ENCODE data around the gene NFAM1.

The NFAM1 gene

DNA sequence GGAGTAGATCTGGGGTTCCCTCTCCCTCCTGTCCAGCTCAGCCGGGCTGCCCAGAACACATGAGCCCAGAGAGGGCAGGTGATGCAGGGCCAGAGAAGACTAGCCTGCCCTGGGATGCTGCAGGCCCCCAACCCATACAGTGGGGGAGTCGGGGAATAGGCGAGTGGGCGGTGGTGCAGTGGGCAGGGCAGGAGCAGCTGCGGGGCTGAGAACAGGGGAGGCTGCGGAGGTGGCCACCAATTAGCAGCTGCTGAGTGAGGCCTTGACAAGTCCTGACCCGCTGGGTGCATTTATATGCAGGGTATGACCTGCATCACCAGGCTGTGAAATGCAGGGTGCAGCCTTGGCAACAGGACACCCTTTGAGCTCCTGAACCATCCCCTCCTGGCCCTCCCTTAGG lies 43.1 kb downstream of the NFAM1 start:
- no peak overlapping the region for H3K4me3 ChIP-seq (ENCODE audit: low read depth in 1 of 2, low read length in 2 of 2)
- no peaks in the 10 kb centered on the region for H3K36me3 ChIP-seq (ENCODE audit: control insufficient read depth in 1 of 2, insufficient read depth in 2 of 2, low read length in 2 of 2)
- no peaks in the 10 kb centered on the region for H3K27me3 ChIP-seq (ENCODE audit: low read depth, low read length)
- no peak overlapping the region for H3K27ac ChIP-seq (ENCODE audit: low read length)
- no peaks in the 10 kb centered on the region for H3K9me3 ChIP-seq (ENCODE audit: control insufficient read depth in 1 of 2, low read length in 2 of 2)
- H3K4me1 ChIP-seq (ENCODE audit: control insufficient read depth in 1 of 2, insufficient read depth in 2 of 2, low read length in 2 of 2): no peaks in the 10 kb centered on the region

DNA sequence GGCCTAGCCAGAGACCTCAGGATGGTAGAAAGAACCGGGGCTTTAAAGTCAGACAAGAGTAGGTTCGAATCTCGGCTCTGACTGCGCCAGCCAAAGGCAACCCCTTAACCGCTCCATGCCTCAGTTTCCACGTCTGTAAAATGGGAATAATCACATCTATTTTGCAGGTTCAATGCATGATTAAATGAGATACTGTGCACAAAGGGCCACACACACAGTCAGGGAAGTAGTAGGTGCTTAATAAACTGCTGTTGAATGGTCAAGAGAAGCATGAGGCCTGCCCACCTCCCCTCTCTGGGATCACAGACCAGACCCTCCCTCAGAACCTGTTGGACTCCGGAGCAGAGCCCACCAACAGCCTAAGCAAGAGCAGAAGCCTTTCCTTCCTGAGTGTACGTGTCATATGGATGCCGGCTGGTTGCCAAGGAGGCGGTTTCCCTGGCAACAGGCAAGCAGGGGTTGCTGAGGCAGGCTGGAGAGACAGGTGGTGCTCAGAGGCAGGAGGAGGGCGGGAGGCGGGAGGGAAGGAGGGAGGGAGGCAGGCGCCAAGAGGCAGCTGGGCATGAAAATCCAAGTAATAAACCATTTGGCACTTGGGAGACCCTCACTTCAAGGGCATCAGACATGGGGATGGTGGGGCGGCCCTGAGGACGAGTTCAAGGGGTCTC lies 43.9 kb downstream of the NFAM1 start:
- Histone ChIP-seq H3K27me3 (ENCODE audit: low read depth, low read length) (no peaks in the 10 kb centered on the region), H3K4me1 (ENCODE audit: control insufficient read depth in 1 of 2, insufficient read depth in 2 of 2, low read length in 2 of 2) (no peaks in the 10 kb centered on the region), H3K4me3 (ENCODE audit: low read depth in 1 of 2, low read length in 2 of 2) (no peak overlapping the region), H3K36me3 (ENCODE audit: control insufficient read depth in 1 of 2, insufficient read depth in 2 of 2, low read length in 2 of 2) (no peaks in the 10 kb centered on the region), H3K27ac (ENCODE audit: low read length) (no peak overlapping the region), H3K9me3 (ENCODE audit: control insufficient read depth in 1 of 2, low read length in 2 of 2) (no peaks in the 10 kb centered on the region)

DNA sequence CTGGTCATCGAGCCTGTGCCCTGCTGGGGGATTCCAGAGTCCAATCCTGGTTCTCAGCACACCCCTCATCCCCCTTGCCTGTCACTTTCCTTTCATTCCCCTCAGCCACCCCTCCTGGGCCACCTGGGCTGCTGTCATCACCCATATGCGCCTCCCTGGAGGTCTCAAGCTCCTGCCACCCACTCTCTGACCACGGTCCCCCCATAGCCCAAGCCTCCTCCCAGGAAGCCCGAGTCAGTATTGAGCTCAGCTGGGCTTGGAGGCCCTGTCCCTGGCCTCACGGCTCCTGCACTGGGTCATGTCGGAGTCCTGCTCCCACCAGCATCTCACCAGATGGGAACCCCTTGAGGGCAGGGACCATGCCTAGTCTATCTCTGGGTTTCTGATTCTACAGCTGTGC lies 44.6 kb downstream of the NFAM1 start:
- Histone ChIP-seq H3K27me3 (ENCODE audit: low read depth, low read length) (no peaks in the 10 kb centered on the region), H3K36me3 (ENCODE audit: control insufficient read depth in 1 of 2, insufficient read depth in 2 of 2, low read length in 2 of 2) (no peaks in the 10 kb centered on the region), H3K4me1 (ENCODE audit: control insufficient read depth in 1 of 2, insufficient read depth in 2 of 2, low read length in 2 of 2) (no peaks in the 10 kb centered on the region), H3K4me3 (ENCODE audit: low read depth in 1 of 2, low read length in 2 of 2) (no peak overlapping the region), H3K27ac (ENCODE audit: low read length) (no peak overlapping the region), H3K9me3 (ENCODE audit: control insufficient read depth in 1 of 2, low read length in 2 of 2) (no peaks in the 10 kb centered on the region)

DNA sequence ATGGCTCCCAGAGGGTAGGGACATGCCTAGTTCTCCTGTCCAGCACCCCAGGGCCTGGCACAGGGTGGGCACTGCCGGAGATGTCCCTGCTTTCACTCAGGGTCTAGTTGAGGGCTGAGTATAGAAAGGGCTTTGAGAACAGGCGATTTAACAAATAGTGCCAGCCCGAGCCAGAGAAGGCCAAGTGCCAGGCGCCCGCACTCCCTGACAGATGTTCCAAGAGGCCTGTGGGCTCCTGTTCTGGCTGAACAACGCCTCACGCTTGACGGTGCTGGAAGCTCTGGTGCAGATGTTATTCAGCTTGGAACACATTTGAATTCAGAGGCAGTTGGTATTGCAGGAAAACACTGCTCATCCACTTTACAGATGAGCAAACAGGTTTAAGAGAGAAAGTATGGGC lies 46.5 kb downstream of the NFAM1 start:
- no peaks in the 10 kb centered on the region for H3K4me1 ChIP-seq (ENCODE audit: control insufficient read depth in 1 of 2, insufficient read depth in 2 of 2, low read length in 2 of 2)
- no peaks in the 10 kb centered on the region for H3K9me3 ChIP-seq (ENCODE audit: control insufficient read depth in 1 of 2, low read length in 2 of 2)
- H3K36me3 ChIP-seq (ENCODE audit: control insufficient read depth in 1 of 2, insufficient read depth in 2 of 2, low read length in 2 of 2): no peaks in the 10 kb centered on the region
- H3K27me3 ChIP-seq (ENCODE audit: low read depth, low read length): no peaks in the 10 kb centered on the region
- H3K4me3 ChIP-seq (ENCODE audit: low read depth in 1 of 2, low read length in 2 of 2): no peak overlapping the region
- H3K27ac ChIP-seq (ENCODE audit: low read length): no peak overlapping the region

- H3K9me3 ChIP-seq (ENCODE audit: control insufficient read depth in 1 of 2, low read length in 2 of 2): no peaks in the 10 kb centered on the region
- no peak overlapping the region for H3K4me3 ChIP-seq (ENCODE audit: low read depth in 1 of 2, low read length in 2 of 2)
- H3K27ac ChIP-seq (ENCODE audit: low read length): no peak overlapping the region
- no peaks in the 10 kb centered on the region for H3K36me3 ChIP-seq (ENCODE audit: control insufficient read depth in 1 of 2, insufficient read depth in 2 of 2, low read length in 2 of 2)
- H3K27me3 ChIP-seq (ENCODE audit: low read depth, low read length): no peaks in the 10 kb centered on the region
- H3K4me1 ChIP-seq (ENCODE audit: control insufficient read depth in 1 of 2, insufficient read depth in 2 of 2, low read length in 2 of 2): no peaks in the 10 kb centered on the region
These were observed 47.7 kb downstream of the NFAM1 start for GRCh38 chr22:42384506-42384905.

DNA sequence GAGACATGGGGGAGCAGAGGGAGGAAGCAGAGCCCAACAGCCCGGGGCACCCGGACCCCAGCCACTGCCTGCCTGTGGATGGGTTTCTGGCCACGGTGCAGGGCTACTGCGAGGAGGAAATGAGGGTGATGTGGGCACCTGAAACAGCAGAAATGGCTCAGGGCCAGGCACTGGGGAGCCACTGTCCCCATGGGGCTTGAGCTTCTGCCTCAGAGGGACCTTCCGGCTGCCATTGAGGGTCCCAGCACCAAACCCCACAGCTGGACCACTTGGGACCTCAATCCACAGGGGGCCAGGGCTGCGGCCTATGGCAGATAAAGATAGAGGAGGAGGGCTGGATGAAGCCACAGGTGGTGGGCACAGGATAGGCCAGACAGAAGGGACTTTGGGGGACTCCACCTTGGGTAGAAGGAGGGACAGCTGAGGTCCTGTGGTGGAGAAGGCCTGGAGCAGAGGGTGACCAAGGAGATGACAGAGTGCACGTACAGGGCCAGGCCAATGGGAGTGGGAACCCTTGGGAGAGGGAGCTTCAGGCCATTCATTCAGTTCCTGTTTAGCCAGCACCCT lies 48.3 kb downstream of the NFAM1 start:
- H3K27ac ChIP-seq (ENCODE audit: low read length): no peak overlapping the region
- H3K4me3 ChIP-seq (ENCODE audit: low read depth in 1 of 2, low read length in 2 of 2): no peak overlapping the region
- no peaks in the 10 kb centered on the region for H3K36me3 ChIP-seq (ENCODE audit: control insufficient read depth in 1 of 2, insufficient read depth in 2 of 2, low read length in 2 of 2)
- no peaks in the 10 kb centered on the region for H3K4me1 ChIP-seq (ENCODE audit: control insufficient read depth in 1 of 2, insufficient read depth in 2 of 2, low read length in 2 of 2)
- no peaks in the 10 kb centered on the region for H3K27me3 ChIP-seq (ENCODE audit: low read depth, low read length)
- H3K9me3 ChIP-seq (ENCODE audit: control insufficient read depth in 1 of 2, low read length in 2 of 2): no peaks in the 10 kb centered on the region

DNA sequence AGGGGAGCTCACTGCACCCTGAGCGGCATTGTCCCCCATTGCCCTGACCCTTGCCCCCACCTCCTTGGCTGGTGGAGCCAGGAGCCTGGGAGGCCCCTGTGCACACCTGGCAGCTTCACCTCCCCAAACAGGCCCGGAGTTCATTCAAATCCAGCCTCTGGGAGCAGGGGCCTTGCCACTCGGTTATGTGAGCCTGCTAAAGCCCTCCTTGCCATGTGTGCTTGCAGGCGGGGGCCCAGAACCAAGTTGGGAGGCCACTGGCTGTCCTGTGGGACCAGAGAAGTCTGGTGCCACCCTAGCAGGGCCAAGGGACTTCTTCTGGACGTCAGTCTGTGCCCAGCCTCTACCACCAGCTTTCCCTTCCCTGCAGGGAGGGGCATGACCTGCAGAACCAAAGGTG lies 48.9 kb downstream of the NFAM1 start:
- H3K4me1 ChIP-seq (ENCODE audit: control insufficient read depth in 1 of 2, insufficient read depth in 2 of 2, low read length in 2 of 2): no peaks in the 10 kb centered on the region
- no peaks in the 10 kb centered on the region for H3K36me3 ChIP-seq (ENCODE audit: control insufficient read depth in 1 of 2, insufficient read depth in 2 of 2, low read length in 2 of 2)
- no peaks in the 10 kb centered on the region for H3K9me3 ChIP-seq (ENCODE audit: control insufficient read depth in 1 of 2, low read length in 2 of 2)
- no peak overlapping the region for H3K4me3 ChIP-seq (ENCODE audit: low read depth in 1 of 2, low read length in 2 of 2)
- no peak overlapping the region for H3K27ac ChIP-seq (ENCODE audit: low read length)
- no peaks in the 10 kb centered on the region for H3K27me3 ChIP-seq (ENCODE audit: low read depth, low read length)

GRCh38 chr22:42380769-42381551 lies 51.2 kb downstream of the NFAM1 start:
- H3K36me3 ChIP-seq (ENCODE audit: control insufficient read depth in 1 of 2, insufficient read depth in 2 of 2, low read length in 2 of 2): no peaks in the 10 kb centered on the region
- H3K9me3 ChIP-seq (ENCODE audit: control insufficient read depth in 1 of 2, low read length in 2 of 2): no peaks in the 10 kb centered on the region
- no peak overlapping the region for H3K27ac ChIP-seq (ENCODE audit: low read length)
- H3K4me3 ChIP-seq (ENCODE audit: low read depth in 1 of 2, low read length in 2 of 2): no peak overlapping the region
- H3K4me1 ChIP-seq (ENCODE audit: control insufficient read depth in 1 of 2, insufficient read depth in 2 of 2, low read length in 2 of 2): peaks cover 0 to 4% of the 10 kb centered on the region in 2 donors
- H3K27me3 ChIP-seq (ENCODE audit: low read depth, low read length): no peaks in the 10 kb centered on the region

GRCh38 chr22:42379966-42380537 lies 52.2 kb downstream of the NFAM1 start:
- H3K4me3 ChIP-seq (ENCODE audit: low read depth in 1 of 2, low read length in 2 of 2): no peak overlapping the region
- H3K36me3 ChIP-seq (ENCODE audit: control insufficient read depth in 1 of 2, insufficient read depth in 2 of 2, low read length in 2 of 2): no peaks in the 10 kb centered on the region
- H3K27me3 ChIP-seq (ENCODE audit: low read depth, low read length): no peaks in the 10 kb centered on the region

GRCh38 chr22:42376711-42377554 lies 55.3 kb downstream of the NFAM1 start:
- H3K9me3 ChIP-seq (ENCODE audit: control insufficient read depth in 1 of 2, low read length in 2 of 2): no peaks in the 10 kb centered on the region
- H3K4me1 ChIP-seq (ENCODE audit: control insufficient read depth in 1 of 2, insufficient read depth in 2 of 2, low read length in 2 of 2): peaks cover 0 to 4% of the 10 kb centered on the region in 2 donors
- H3K4me3 ChIP-seq (ENCODE audit: low read depth in 1 of 2, low read length in 2 of 2): no peak overlapping the region
- no peaks in the 10 kb centered on the region for H3K27me3 ChIP-seq (ENCODE audit: low read depth, low read length)
- H3K27ac ChIP-seq (ENCODE audit: low read length): no peak overlapping the region
- H3K36me3 ChIP-seq (ENCODE audit: control insufficient read depth in 1 of 2, insufficient read depth in 2 of 2, low read length in 2 of 2): no peaks in the 10 kb centered on the region

More at GRCh38 chr22:42379966-42380537, 52.2 kb downstream of the NFAM1 start:
- peaks cover 0 to 4% of the 10 kb centered on the region in 2 donors for H3K4me1 ChIP-seq (ENCODE audit: control insufficient read depth in 1 of 2, insufficient read depth in 2 of 2, low read length in 2 of 2)
- H3K9me3 ChIP-seq (ENCODE audit: control insufficient read depth in 1 of 2, low read length in 2 of 2): no peaks in the 10 kb centered on the region
- H3K27ac ChIP-seq (ENCODE audit: low read length): no peak overlapping the region

GRCh38 chr22:42375982-42376381 lies 56.2 kb downstream of the NFAM1 start:
- no peaks in the 10 kb centered on the region for H3K27me3 ChIP-seq (ENCODE audit: low read depth, low read length)
- H3K4me3 ChIP-seq (ENCODE audit: low read depth in 1 of 2, low read length in 2 of 2): no peak overlapping the region
- H3K9me3 ChIP-seq (ENCODE audit: control insufficient read depth in 1 of 2, low read length in 2 of 2): no peaks in the 10 kb centered on the region
- no peak overlapping the region for H3K27ac ChIP-seq (ENCODE audit: low read length)
- peaks cover 0 to 4% of the 10 kb centered on the region in 2 donors for H3K4me1 ChIP-seq (ENCODE audit: control insufficient read depth in 1 of 2, insufficient read depth in 2 of 2, low read length in 2 of 2)
- H3K36me3 ChIP-seq (ENCODE audit: control insufficient read depth in 1 of 2, insufficient read depth in 2 of 2, low read length in 2 of 2): no peaks in the 10 kb centered on the region
